Measurements from ENCODE around the gene SLC35F1.

Gene SLC35F1

GRCh38 chr6:117947234-117947633 is 40.2 kb downstream of the SLC35F1 start:
- TF ChIP-seq RAD21 (IDR thresholded peaks at IDR 0.05; ENCODE audit: low read depth) (no peak), MAX (IDR thresholded peaks at IDR 0.05) (no peak), REST (IDR thresholded peaks at IDR 0.05; ENCODE audit: low read depth) (no peak), EP300 (IDR thresholded peaks at IDR 0.05; ENCODE audit: borderline replicate concordance) (no peak), NFIC (IDR thresholded peaks at IDR 0.05) (no peak), TCF12 (IDR thresholded peaks at IDR 0.05; ENCODE audit: low read depth) (no peak), EGR1 (IDR thresholded peaks at IDR 0.05) (no peak), CEBPB (IDR thresholded peaks at IDR 0.05) (no peak), YY1 (IDR thresholded peaks at IDR 0.05; ENCODE audit: low read depth) (no peak), FOXM1 (IDR thresholded peaks at IDR 0.05; ENCODE audit: borderline replicate concordance, low read depth) (no peak), TEAD4 (IDR thresholded peaks at IDR 0.05) (no peak), CREB1 (IDR thresholded peaks at IDR 0.05; ENCODE audit: low read depth) (no peak), ZBTB7A (IDR thresholded peaks at IDR 0.05; ENCODE audit: low read depth) (no peak), TAF1 (IDR thresholded peaks at IDR 0.05; ENCODE audit: low read depth) (no peak)
- TF ChIP-seq, protein P1, sequence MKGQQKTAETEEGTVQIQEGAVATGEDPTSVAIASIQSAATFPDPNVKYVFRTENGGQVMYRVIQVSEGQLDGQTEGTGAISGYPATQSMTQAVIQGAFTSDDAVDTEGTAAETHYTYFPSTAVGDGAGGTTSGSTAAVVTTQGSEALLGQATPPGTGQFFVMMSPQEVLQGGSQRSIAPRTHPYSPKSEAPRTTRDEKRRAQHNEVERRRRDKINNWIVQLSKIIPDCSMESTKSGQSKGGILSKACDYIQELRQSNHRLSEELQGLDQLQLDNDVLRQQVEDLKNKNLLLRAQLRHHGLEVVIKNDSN (IDR thresholded peaks at IDR 0.05), result no peak

GRCh38 chr6:117951783-117952182 is 44.7 kb downstream of the SLC35F1 start:
- TF ChIP-seq, protein P1 (IDR thresholded peaks at IDR 0.05), result no peak
- TF ChIP-seq EGR1 (IDR thresholded peaks at IDR 0.05) (no peak), MAX (IDR thresholded peaks at IDR 0.05) (no peak), CEBPB (IDR thresholded peaks at IDR 0.05) (no peak), REST (IDR thresholded peaks at IDR 0.05; ENCODE audit: low read depth) (no peak), FOXM1 (IDR thresholded peaks at IDR 0.05; ENCODE audit: borderline replicate concordance, low read depth) (no peak), ZBTB7A (IDR thresholded peaks at IDR 0.05; ENCODE audit: low read depth) (no peak), EP300 (IDR thresholded peaks at IDR 0.05; ENCODE audit: borderline replicate concordance) (no peak)

GRCh38 chr6:117955684-117956256 is 48.7 kb downstream of the SLC35F1 start:
- no peak for TF ChIP-seq TAF1 (IDR thresholded peaks at IDR 0.05; ENCODE audit: low read depth)
- TF ChIP-seq, protein P1 (IDR thresholded peaks at IDR 0.05), result no peak
- no peak for TF ChIP-seq MAX (IDR thresholded peaks at IDR 0.05)
- no peak for TF ChIP-seq FOXM1 (IDR thresholded peaks at IDR 0.05; ENCODE audit: borderline replicate concordance, low read depth)
- TF ChIP-seq CREB1 (IDR thresholded peaks at IDR 0.05; ENCODE audit: low read depth), result no peak
- TF ChIP-seq NFIC (IDR thresholded peaks at IDR 0.05), result no peak
- TF ChIP-seq TCF12 (IDR thresholded peaks at IDR 0.05; ENCODE audit: low read depth), result no peak
- TF ChIP-seq YY1 (IDR thresholded peaks at IDR 0.05; ENCODE audit: low read depth), result no peak
- no peak for TF ChIP-seq EP300 (IDR thresholded peaks at IDR 0.05; ENCODE audit: borderline replicate concordance)
- TF ChIP-seq EGR1 (IDR thresholded peaks at IDR 0.05), result no peak
- TF ChIP-seq REST (IDR thresholded peaks at IDR 0.05; ENCODE audit: low read depth), result no peak
- TF ChIP-seq ZBTB7A (IDR thresholded peaks at IDR 0.05; ENCODE audit: low read depth), result no peak
- TF ChIP-seq RAD21 (IDR thresholded peaks at IDR 0.05; ENCODE audit: low read depth), result no peak
- TF ChIP-seq CEBPB (IDR thresholded peaks at IDR 0.05), result no peak

DNA sequence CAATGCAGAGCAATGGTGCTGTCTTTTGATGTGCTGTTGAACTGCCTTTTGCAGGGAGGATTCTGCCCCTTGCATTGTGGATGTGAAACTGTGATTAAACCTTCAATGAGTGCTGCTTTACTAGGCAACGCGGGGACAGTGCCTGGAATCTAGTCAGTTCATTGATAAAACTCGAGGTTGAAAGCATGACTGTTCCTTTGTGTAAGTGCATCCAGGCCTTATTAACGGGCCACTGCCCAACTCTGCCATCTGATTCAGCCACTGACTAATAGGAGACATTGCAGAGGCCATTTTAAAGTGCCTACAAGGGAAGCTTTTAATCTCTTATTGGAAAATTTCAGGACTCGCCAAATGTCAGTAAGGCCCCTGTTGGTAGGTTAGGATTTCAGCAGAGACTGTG is 49.3 kb downstream of the SLC35F1 start:
- TF ChIP-seq, protein P1 (IDR thresholded peaks at IDR 0.05), result no peak
- no peak for TF ChIP-seq REST (IDR thresholded peaks at IDR 0.05; ENCODE audit: low read depth)
- no peak for TF ChIP-seq EGR1 (IDR thresholded peaks at IDR 0.05)
- no peak for TF ChIP-seq RAD21 (IDR thresholded peaks at IDR 0.05; ENCODE audit: low read depth)
- TF ChIP-seq YY1 (IDR thresholded peaks at IDR 0.05; ENCODE audit: low read depth), result no peak
- TF ChIP-seq FOXM1 (IDR thresholded peaks at IDR 0.05; ENCODE audit: borderline replicate concordance, low read depth), result no peak
- TF ChIP-seq TCF12 (IDR thresholded peaks at IDR 0.05; ENCODE audit: low read depth), result no peak

All from Ishikawa (cell line).